SKM-1 treated with dmso at 0.1 percent for 144 hours (cell line): ENCODE results near the gene REC114.
"Not testable (repeated sequence)": the region's sequence is repeated elsewhere in the genome, so short reads cannot be mapped to it uniquely, and the experiment has no call there.

Experiments used
- DNase-seq: peaks from one replicate; lab custom pipeline; 2025; ENCODE audit not compliant: unreplicated experiment; lab: John Stamatoyannopoulos, UW

REC114 gene

DNA sequence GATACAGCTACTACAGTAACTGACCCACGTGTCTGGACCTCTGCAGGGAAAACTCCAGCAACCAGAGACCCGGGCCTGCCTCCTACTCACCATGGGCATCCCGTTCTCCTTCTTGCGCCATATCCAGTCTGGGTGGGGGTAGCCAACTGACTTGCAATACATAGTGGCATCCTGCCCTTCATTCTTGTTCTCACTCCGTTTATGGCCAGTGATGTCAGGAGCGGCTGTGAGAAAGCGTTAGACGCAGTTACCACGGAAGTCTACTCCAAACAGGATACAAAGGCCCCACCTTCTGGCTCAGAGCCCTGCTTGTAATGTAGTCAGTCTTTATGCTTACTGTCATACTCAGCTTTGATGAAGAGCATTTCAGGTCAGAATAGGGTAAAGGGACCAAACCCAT lies 130.6 kb downstream of the REC114 start:
- DNase-seq, result no peak

DNA sequence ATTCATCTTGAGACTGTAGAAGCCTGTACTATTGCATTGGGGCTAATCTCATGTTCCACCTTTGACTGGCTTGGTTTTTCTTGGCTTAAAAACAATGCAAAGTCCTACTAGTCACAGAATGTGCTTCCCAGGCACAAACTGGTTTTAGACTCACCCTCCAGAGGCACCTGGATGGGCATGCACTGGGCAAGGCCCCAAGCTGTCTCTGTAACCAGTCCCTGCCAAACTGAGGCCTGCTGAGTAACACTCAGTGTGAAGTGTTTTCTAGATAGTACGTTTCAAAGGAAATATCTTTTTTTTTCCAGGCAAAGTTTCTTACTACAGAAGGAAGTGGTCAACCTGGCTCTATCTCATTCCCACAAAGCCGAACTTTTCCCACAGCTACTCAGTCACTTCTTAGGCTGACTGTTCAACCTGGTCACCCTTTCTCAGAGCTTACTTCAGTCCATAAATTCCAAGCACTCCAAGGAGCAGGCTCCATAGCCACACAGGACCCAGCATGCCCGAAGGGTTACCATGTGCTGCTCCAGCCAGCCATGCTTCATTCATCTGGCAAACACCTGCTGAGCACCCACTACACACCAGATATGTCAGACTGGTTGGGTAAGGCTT lies 132.8 kb downstream of the REC114 start:
- no peak for DNase-seq

DNA sequence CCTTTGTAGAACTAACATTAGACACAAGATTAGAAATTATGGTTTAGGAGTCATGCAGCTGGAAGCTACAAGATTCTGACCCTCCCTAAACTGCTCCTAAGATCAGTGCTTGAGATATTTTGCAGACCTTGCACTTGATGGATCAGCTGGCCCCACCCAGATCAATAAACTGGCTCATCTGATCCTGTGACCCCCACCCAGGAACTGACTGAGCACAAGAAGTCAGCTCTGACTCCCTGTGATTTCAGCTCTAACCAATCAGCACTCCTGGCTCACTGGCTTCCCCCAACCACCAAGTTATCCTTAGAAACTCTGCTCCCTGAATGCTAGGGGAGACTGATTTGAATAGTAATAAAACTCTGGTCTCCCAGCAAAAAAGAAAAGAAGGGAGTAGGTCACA lies 134.6 kb downstream of the REC114 start:
- not testable (repeated sequence) for DNase-seq

DNA sequence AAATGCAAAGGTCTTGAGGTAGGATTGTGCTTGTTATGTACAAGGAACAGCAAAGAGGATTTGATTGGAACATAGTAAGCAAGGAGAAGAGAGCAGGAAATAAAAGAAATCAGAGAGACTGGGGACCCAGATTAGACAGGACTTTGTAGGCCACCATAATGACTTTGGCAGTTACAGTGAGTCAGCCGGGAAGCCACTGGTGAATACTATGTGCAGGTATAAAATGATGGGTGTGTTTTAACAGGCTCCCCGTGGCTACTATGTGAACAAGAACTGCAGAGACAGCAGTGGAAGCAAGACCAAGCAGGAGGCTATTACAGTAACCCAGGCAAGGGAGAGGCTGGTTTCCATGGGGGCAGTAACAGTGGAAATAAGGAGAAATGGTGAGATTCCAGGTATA lies 135.1 kb downstream of the REC114 start:
- DNase-seq, result no peak

DNA sequence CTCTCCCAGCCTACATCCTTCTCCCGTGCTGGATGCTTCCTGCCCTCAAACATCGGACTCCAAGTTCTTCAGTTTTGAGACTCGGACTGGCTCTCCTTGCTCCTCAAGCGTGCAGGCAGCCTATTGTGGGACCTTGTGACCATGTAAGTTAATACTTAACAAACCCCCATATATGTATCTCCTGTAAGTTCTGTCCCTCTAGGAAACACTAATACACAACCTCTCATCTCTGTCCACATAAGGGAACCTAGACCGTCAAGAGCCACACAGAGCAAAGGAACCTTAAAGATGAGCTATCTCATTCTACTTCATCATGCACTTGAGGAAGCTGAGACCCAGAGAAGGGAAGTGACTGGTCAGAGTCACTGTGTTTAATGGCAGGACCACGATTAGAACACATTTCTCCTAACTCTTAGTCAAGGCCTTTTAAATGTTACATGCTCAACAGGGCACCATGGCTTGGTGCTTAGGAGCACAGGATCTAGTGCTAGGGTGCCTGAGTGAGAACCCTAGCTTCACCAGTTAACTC lies 140.0 kb downstream of the REC114 start:
- DNase-seq, result no peak

DNA sequence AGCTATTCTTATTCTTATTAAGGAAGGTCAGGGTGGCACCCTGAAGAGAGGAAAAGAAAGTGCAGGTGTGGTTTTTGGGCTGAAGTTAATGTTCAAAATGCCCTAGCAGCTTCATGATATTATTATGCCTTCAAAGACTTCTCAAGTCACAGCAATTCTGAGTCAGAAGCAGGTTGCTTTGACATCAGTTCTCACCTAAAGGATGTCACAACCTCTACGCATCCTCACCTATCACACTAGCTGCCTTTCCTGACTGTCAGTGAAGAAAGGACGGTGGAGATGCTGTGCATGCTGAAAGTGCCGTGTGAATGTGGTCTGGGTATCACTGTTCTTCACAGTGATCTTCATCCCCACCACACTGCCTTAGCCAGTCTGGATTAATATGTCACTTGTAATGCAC lies 140.6 kb downstream of the REC114 start:
- DNase-seq, result no peak

DNA sequence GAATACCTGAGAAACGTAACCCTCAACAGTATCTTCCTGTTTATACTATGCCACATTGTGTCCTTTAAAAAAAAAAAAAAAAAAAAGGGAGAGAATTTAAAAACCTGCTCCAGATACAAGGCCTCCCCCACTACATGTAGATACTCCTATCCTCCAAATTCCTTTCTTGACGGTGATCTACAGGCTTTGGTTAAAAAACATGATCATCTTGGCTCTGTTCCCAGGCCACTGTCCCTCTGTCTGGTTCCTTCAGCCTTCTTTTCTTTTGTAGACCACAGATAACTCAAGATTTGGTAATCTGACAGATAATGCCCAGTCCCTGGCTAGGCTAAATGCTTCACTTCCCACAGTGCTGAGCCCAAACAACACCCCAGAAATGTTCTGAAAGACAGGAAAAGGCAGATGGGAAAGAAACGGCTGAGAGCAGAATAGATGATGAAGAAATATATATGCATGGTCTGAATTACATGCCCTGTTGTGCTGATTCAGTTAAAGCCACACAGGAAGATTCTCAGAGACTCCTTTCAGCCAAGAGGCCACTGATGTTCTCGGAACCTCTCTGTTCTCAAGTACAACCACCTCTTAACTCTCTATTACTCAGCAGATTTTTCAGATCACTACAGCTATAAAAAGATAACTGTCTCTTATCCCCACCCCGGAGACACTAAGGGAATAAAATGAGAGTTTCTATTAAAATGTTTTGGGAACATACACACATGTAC lies 141.9 kb downstream of the REC114 start:
- DNase-seq, result no peak

DNA sequence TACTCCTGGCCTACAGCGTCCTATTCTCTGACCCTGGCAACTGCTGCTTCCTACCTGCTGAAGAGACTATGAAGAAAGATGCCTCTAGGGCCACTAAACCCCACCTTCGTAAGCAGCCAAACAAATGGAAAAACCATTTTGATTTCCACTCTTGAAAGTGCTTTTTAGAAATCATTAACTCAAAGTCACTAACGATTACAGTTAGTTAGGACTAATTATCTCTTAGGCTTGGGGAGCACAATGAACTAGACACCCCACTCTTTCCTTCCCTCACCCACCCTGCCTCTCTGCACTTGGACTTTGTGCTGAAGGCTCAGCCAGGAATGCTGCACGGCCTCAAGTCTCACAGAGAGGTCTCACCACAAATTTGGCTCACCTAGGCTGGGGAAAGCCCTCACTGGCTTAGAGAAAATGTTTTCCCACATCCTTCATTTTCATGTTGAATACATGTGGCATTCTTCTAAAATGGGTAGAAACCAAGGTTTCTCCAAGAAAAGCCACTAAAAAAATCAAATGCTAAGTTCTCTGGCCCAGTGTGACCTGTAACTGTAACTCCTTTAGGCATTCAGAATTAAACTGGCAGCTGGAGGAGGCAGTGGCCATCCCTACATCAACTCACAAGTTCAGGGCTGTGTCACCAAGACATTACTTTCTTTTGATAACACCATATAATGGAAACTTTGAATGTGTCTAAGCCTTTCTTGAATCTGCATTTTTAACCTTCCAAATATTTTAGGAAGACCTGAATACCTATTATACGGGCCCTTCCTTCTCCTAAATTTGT lies 143.1 kb downstream of the REC114 start:
- no peak for DNase-seq

DNA sequence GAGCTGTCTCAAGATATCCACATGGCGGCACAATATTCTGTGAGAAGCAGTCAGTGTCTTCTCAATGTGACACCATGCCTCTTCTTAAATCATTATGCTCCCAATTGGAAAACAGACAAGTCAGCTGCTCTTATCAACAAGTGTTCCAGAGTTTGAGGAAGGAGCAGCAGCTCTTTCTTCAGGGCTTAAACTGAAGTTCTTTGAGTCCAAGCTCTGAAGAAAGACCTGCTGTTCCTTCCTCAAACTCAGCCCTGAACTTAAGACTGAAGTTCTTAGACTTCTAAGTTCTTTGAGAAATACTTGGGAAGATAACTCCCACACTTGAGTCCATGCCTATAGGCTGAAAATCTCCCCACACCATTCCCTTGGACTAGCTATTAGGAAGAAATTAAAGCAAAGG lies 146.8 kb downstream of the REC114 start:
- DNase-seq, result no peak

DNA sequence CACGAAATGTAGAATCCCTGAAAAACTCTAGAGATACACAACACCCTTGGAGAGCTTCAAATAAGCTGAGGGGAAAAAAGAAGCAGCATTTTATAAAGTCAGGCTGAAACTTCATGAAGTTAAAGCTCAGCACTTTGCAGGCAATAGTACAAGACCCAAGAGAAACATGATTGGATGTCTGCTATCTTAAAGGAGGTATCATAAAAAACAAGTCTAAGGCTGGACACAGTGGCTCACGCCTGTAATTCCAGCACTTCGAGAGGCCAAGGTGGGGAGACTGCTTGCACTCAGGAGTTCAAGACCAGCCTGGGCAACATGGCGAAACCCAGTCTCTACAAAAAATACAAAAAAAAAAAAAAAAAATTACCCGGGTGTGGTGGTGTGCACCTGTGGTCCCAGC lies 147.3 kb downstream of the REC114 start:
- no peak for DNase-seq

DNA sequence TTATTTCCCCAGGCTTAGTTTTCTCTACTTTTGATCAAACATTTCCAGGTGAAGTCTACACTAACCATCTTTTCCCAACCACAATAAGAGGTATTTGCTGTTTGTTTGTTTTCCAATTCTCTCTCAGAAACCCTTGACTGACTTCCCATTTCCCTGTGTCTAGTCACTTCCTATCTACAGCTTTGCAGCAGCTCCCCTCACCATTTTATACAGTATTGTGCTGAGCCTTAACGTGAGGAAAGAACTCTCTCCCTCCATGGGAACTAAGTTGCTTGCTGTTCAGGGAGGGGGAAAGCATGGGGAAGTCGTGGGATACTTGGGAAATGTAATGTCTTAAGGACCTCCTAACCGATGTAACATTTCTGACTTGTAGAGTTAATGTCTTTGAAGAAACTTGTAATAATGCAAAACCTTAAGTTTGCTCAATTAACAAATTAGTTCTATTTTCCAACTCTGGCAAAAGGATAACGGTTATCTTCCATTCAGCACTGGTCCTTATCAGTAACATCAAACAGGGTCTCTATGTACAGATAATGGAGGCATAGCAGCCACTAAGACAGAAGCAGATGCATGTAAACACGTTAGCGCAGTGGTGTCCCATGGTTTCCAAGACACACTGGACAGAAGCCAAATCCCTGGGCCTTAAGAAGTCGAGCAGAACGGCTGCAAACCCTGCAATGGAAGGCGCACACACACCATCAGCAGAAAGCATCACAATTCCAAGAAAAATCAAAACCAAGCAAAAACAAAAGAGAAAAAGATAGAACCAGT lies 150.5 kb downstream of the REC114 start:
- no peak for DNase-seq

DNA sequence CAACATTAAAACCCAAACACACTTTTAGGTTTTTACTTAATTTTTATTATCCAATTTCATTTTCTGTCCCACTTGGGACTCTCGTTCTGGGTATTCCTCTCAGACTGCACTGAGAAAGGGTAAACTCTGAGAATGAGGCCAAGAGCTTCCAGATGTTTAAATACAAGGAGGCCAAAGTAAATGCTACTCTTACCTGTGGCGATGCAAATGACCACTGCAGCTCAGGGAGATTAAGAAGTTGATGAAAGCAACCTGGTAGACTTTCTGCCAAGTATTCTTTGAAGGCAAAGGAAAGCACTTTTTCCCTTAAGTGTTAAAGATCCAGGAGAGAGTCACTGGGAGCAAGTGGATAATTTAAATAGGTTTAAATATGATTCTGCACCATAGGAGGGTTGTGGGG lies 151.1 kb downstream of the REC114 start:
- DNase-seq, result no peak

DNA sequence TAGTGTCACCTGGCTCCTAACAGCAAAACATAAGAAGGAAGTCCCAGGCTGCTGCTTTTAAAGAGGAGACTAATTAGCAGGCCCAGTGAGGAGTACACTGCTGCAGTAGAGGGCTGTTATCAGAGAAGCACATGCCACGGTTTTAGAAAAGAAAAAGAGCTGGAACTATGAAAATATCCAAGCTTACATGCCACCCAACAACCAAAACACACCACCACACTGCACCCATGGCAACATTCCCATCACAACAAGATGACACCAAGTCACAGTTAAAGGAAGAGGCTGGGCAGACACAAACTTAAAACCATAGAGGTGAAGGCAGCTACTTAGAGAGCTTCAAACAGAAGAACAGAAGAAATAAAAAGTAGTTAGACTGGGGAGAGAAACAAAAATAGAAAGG lies 153.2 kb downstream of the REC114 start:
- DNase-seq, result no peak

DNA sequence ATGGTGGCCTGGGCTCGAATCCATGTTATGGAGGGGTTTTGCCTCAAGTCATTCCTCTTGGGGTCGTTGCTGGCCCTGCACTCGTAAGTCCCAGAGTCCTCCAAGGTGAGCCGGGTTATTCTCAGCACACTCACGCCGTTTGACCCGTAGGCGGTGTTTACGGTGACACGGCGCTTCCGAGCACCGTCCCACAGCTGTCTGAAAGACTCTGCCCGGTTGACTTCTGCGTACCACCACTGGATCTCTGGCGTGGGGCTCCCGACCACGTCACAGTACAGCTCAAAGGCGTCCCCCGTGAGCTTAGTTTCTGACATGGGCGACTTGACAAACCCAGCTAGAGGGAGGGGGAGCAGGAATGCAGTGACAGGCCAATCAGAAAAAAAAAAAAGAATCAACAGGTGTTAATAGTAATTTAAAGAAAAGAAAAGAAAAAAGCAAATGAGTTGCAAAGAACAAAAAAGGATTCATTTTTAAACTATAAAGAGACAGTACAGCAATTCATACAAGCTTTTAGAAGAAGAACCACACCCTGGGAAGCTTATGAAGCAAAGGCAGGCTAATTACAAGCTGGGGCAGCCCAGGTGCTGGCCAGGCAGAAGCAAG lies 154.2 kb downstream of the REC114 start:
- DNase-seq, result no peak

DNA sequence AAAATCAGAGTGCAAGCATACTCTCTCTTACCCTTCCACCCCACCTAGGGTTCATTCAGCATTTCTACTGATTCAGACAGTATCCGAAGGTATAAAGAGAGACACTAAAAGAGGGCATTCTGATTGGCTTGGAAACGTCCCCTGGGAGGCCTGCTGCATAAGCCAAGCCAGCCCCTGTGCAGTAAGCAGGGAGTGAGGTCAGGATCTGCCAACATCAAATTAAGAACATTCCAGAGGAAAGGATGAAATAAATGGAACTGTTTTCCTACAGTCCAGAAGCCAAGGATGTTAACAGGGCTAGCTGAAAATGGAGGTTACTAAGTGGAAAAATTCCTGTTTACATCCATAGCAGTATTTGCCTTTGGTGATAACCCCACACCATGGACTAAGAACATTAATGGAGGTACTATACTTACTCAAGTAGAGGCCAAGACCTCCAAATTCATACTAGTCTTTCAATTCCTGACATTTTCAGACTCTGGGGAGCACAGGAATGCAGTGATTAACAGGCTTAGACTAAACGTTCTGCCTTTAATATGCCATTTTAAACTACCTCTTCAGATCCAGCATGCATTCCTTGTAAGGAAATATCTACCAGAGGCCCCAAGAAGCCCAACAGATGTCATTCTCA lies 155.7 kb downstream of the REC114 start:
- no peak for DNase-seq

DNA sequence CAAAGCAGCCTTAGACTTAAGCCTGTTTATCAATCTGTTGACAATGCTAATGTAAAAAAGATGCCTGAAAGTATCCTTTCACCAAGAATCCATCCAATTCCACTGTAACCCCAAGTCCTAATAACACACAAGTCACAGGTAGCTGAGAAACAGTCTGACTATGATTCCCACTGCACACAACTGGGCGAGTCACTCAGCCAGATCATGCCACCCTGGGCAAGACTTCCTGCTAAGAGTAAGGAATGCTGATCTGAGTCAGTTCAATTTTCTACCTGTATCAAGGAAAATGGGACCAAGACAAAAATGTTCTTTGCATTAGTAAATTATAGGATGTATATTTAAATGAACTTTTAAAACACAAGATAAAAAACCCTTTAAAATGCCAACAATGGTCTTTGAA lies 157.0 kb downstream of the REC114 start:
- DNase-seq, result no peak

DNA sequence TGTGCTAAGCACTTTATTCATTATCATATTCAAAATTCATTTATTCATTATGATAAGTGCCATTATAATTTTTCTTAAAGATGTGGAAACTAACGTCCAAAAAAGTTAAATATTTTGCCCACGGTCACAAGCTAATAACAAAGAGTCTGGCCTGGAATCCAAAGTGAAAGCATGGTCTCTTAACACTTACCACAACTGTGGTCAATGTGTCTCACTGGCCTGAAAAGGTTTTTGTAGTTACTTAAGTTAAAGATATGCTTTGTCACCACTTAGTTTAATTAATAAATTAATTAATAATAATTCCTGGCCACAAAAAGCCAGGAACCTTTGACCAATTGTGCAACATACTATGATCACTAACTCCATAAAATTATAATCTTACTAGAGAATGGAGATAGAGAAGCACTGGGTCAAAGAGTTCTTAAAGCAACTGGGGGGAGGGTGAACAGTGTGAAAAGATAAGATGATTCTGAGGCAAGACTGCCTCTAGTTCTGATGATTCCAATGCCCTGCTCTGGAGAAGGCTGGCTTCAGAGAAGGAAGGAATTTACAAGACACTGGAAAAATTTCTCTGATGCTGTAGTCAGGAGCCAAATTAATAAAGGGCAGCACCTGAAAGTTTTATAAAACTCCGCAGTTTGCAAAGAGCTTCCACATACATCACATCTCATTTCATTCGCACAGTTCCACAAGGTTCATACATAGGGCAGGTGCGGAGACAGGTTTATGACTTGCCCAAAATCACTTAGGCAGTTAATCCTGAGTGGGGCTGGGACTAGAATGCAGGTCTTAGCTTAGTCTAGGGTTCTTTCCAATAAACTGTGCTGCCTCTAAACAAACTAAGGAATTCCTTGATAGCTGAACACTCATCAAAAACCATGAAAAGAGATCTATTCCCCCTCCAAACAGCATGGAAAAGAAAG lies 157.7 kb downstream of the REC114 start:
- no peak for DNase-seq

DNA sequence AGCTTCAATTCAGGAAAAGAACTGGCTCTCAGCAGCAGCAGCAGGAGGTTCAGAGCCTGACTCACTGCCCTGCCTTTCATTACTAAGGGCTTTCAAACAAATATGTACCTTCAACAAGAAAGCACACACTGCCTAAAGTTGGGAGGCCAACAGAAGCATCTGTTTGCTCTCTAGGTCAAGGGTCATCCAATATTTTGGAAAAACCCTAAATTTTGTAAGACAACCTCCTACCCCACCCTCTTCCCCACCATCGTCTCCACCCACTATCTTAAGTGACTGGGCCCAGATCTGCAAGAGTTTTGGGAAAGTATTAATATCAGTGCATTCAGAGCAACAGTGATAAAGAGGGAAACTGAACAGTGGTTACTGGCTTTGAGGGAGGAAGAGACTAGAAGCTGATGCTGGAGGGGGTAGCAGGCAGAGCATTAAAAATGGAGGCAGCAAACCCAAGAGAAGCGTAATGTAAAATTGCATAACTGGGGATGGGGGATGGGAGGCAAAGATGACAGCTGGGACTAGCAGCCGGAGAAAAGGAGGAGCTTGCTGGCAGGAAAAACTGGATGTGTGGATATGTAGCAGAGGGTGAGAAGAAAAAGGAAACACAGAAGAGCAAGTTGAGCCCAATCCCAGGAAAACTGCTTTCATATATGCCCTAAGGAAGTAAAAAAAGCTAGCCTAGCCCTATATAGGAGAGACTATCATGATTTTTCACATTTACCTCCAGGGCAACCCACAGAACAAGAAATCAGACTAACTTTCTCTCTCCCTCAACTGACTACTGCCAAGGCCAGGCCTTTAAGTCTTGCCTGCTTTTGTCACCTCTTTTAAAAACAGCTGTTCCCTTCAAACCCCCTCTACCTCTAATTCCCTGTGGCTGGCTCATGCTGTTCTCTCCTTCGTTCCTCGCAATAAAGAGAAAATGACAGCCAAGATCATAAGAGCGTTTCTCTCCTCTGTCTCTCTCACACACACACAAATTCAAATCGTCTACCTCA lies 158.8 kb downstream of the REC114 start:
- no peak for DNase-seq
